GM18511 (cell line): ENCODE measurements around the gene AATF.
"Not testable (repeated sequence)": the region's sequence is repeated elsewhere in the genome, so short reads cannot be mapped to it uniquely, and the experiment has no call there.

Experiments
- ATAC-seq: cut with Tn5 transposase; IDR thresholded peaks from one replicate; pipeline ENCODE4 v1.9.1; 2021; ENCODE audit warnings: mild to moderate bottlenecking, moderate library complexity; ENCODE audit not compliant: unreplicated experiment

AATF gene

DNA sequence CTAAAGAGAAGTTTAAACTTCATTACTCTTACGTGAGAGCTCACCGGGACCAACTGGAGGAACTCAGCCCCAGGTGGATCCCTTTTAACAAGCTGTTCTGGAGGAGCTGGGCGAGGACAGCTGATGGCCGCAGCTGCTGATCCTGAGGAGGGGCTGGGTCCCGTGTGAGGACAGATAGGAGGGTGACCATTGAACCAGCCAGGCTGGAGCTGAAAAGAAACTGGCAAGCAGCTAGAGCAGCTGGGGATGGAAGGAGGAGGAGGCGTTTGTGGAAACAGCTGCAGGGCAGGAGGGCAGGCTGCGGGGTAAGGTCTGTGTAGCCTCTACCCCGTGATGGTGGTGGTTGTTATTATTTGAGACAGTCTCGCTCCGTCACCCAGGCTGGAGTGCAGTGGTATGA is 119.5 kb downstream of the AATF start:
- ATAC-seq: no peak

DNA sequence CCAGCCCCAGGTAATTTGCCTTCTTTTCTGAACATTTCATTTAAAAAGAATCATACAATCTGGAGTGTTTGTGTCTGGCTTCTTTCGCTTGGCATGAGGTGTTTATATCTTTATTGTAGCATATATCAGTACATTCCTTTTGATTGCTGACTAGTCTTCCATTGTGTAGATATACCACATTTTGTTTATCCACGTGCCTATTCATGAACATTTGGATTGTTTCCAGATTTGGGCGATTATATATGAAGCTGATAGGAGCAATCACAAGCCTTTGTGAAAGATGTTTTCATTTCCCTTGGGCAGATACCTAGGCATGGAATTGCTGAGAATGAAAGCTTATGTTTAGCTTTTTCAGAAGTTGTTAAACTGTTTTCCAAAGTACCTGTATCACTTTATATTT is 120.3 kb downstream of the AATF start:
- ATAC-seq: no peak

GRCh38 chr17:37073464-37073863 is 124.7 kb downstream of the AATF start:
- ATAC-seq: not testable (repeated sequence)

DNA sequence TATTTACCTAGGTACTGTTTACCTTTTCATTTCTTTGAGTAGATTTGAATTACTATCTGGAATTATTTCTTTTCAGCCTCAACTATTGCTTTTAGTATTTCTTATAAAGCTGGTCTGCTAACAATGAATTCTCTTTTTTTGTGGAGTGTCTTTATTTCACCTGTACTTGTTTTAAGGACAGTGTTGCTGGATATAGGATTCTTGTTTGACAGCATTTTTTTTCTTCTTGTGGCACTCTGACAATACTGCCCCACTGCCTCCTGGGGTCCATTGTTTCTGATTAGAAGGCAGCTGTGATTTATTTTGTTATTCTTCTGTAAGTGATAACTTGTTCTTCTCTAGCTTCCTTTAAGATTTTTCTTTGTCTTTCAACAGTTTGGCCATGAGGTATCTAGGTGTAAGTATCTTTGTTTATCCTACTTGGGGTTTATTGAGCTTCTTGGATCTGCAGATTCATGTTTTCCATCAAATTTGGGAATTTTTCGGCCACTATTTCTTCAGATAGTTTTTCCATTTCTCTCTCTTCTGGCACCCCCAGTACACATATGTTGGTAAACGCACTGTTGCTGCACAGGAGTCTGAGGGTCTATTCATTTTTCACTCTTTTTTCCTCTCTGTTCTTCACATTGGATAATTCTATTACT is 130.4 kb downstream of the AATF start:
- ATAC-seq: no peak

DNA sequence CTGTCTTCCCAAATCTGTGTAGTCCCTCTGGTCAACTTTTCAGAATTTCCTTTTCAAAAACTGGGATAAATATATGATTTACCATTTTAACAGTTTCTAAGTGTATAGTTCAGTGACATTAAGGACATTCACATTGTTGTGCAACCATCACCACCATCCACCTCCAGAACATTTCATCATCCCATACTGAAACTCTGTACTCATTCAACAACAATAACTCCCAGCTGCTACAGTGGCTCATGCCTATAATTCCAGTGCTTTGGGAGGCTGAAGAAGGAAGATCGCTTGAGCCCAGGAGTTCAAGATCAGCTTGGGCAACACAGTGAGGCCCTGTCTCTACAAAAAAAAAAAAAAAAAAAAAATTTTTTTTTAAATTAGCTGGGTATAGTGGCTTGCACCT is 131.0 kb downstream of the AATF start:
- ATAC-seq: no peak

DNA sequence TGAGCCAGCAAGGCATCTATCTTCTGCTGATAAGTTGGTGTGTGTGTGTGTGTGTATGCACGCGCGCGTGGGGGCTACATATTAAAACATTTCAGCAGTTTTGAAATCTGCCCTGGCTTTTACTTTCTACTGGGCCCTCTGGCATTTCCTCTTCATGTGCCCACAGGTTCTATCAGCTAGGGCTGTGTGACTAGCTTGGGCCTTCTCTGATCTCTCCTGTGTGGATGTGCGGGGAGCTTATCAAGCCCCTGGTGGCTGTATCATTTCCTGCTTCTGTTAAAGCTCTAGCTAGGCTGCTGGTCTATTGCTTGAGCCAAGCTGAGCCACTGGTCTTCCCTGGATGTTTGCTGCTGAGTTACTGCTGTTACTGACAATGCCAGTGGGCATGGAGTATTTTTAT is 132.5 kb downstream of the AATF start:
- ATAC-seq: no peak

DNA sequence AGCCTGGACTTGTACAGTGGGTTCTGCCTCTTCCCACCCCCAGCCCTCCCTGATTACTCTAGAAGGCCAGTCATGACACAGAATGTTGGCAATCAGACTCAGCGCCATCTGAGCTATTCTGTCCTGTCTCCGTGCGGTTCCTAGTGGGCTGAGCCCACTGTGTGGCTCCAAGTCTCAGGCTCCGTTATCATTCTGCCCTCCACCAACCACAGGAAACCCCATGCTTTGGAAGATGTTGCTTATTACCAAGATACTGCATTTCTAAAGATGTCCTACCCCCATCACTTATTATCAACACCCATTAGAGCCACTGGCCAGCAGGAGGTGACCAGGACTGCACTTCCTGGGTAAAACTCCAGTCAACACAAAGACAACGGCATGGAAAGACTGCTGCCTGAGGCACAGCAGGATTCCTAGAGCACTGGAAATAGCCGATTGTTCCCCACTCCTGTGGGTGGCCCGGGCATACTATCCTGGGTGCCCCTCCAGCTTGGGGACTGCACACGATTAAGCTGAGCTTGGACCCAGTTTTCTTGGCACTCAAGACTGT is 133.6 kb downstream of the AATF start:
- no peak for ATAC-seq

DNA sequence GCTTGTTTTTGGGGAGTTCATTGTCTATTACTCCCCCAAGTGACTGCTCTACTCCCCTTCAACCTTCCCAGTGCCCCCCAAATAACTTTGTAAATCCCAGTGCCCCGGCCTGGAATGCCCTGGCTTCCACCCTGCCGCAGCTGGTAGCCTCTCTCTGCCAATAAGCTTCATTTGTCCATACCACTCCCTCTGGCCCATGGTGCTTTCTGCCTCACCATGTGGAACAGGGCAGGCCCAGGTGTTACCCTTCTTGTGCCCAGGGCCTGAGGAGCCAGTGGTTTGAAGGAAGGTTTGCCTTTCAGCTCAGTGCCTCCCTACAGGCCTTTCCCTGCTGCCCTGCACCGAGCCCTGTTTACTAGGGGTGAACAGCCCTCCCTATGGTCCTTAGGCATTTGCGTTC is 134.2 kb downstream of the AATF start:
- ATAC-seq: no peak

GRCh38 chr17:37083456-37083855 is 134.7 kb downstream of the AATF start:
- no peak for ATAC-seq

DNA sequence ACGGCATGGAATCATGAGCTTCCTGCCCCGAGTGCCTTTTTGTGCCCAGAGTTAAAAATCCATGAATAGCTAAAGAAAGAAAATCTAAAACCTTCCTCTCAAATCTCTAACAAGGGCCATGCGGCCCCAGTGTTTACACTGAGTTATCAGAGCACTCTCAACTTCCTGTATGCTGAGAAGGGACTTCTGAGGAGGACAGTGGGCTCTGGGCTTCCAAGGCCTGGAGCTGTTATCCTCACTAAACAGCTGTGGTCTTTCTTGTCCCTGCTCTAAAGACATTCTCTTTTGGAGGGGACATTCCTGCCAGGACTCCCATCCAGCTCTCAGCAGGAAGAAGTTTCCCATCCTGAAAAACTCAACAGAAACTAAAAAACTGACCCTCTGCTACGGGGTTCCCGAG is 135.6 kb downstream of the AATF start:
- no peak for ATAC-seq

DNA sequence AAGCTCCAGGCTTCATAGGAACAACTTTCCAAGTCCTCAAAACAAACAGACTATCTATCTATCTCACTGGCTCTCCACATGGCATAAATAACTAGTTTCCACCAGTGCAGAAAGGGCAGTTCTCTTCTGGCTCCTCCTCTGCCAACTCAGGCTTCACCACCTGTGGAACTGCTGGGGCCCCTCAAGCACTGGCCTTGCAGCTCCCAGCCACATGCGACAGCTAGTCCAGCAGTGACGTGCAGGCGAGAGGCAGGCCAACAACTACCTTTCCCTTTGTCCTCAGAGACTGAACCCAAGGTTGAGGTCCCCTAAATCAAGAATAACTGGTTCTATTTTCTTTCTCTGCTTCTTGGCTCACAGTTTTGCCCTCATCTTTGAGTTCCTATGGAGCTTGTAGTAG is 137.6 kb downstream of the AATF start:
- ATAC-seq: no peak

DNA sequence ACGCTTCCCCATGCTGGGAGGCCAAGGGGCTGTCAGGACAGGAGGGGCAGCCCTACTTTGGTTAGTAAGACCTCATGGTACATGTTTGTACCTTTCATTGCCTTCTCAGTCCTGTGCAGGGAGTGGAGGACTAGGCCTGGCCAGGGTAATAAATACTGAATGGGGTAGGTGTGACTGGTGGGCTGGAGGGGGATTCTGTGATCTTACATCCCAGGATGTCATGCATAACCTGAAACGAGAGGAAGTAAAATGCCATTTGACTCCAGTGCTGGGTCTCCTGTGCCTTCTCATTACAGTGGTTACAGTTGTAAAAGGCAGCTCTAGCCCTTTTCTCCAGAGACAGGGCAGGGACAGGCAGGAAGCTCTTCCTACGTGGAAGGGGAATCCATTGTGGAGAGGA is 138.2 kb downstream of the AATF start:
- no peak for ATAC-seq

DNA sequence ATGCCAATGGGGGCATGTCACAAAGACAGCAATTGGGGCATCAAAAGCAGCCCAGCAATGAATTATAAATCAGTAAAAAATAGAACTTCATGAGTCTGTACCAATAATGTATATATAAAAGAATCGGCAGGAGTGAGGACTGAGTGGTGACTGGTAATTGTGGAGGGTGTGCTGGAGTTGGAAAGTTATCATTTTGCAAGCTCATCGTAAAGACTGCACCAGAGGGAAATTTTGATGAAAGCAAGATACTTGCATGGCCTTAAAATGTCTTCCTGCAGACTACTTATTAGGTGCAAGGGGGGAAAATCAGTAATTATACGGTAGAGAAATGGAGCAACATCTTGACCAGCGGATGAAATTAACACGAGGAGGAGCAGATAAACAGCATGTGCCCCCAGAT is 138.9 kb downstream of the AATF start:
- no peak for ATAC-seq

DNA sequence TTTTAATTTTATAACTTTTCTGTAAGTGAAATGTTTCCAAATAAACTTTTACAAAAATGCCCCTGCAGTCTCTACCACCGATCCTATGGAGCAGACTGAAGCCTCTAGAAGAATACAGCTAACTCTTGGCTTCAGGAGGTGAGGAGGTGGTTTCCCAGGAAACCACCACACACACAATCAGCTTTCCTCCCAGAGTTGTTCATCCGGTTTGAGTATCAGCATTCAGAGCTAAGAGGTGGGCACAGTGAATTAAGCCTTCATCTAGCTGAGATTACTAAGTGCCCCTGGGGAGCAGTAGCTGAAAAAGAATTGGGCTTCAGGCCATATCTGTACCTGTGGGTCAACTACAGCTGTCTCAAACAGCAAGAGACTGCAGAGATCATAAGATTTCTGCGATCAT is 139.7 kb downstream of the AATF start:
- no peak for ATAC-seq

GRCh38 chr17:37088913-37089312 is 140.2 kb downstream of the AATF start:
- ATAC-seq: no peak

DNA sequence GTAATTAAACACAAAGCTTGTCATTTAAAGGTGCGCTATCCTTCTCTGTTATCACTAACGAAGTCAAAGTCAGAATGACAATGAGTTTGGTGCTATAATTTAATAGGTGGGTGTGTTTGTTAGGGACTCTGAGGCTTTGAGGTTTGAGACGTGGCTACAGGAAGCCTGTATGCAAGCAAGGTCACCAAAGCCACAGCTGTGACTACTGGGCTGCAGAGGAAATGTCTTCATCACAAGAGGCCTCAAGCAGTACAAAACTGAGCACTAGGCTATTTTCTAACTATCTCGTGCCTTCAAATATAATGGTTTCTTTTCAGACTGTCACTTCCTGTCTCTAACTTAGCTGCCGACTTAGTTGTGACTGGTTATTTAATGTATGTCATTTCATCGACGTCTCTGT is 141.2 kb downstream of the AATF start:
- no peak for ATAC-seq

DNA sequence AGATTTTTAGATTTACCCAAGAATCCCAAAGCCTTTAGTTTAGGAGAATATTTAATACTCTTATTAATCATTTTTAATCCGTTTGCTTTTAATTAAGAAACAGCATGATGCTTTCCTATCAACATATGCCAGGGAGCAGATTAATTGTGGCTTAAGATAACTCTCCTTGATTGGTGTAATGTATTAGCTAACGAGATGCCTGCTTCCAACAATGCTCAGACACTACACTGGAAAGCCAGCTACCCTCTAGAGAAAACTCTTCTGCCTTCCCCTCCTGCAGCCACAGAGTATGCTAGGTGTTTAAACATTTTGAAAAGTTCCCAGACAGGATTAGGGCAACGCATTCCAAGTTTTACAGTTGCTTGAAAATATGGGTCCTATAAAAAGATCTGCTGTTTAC is 142.2 kb downstream of the AATF start:
- no peak for ATAC-seq

GRCh38 chr17:37092071-37092470 is 143.3 kb downstream of the AATF start:
- no peak for ATAC-seq

GRCh38 chr17:37092701-37093100 is 143.9 kb downstream of the AATF start:
- ATAC-seq: no peak

- ATAC-seq: no peak
These were observed 145.6 kb downstream of the AATF start for GRCh38 chr17:37094391-37094790.

GRCh38 chr17:37096071-37096470 is 147.3 kb downstream of the AATF start:
- no peak for ATAC-seq

DNA sequence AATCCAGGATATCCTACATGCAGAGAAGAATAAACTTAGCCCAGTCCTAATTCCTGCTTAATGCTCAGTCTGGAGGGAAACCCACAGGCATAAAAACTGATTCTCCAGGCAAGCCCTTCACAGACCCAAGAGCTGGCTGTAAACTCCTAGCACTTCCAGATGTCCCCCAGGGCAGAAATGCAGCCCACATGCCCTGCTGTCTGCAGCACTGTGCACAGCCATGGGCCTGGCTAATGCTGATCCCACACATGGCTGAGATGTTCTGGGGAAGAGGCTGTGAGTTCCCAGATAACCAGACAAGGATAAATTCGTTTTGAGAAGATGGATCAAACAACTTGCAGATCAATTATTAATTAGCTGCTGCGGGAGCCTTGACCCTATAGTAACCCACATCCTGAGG is 148.4 kb downstream of the AATF start:
- ATAC-seq: no peak

DNA sequence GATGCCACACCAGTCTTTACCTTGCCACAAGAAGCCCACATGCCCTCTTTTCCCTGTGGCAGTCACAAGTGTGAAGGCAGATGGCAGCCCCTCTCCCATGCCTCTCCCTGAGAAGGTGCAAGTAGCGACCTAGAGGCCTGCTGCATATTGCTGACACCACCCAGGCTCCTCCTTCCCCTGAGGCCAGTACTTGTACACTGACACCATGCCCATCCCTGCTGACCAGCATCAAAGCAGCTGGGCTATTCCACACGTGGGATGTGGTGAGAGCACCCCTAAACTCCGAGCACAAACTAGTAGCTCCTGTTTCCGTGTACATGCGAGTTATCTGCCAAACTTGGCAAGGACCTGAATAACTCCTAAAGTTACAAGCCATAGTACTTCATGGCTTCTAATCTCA is 149.4 kb downstream of the AATF start:
- no peak for ATAC-seq
